WTC11 (cell line): Measurements from ENCODE around the gene NGF.

Source experiments
- ARID4B ChIP-seq: sonication (generic); formaldehyde crosslinking; IDR thresholded peaks from 2 replicates; pipeline ENCODE4 v1.8.0; 2023; ENCODE audit warnings: missing genetic modification reagents, mild to moderate bottlenecking, borderline replicate concordance
- CTCF ChIP-seq: fragments of 200-600 bp; IDR thresholded peaks from 2 replicates; pipeline ENCODE4 v1.8.0; 2022; ENCODE audit warnings: antibody characterized with exemption
- E2F4 ChIP-seq: sonication (generic); formaldehyde crosslinking; IDR thresholded peaks from 2 replicates; pipeline ENCODE4 v1.8.1; 2022; ENCODE audit warnings: low read depth, mild to moderate bottlenecking, moderate library complexity, missing genetic modification reagents, borderline replicate concordance
- ETV6 ChIP-seq: sonication (generic); formaldehyde crosslinking; IDR thresholded peaks from 2 replicates; pipeline ENCODE4 v1.8.1; 2022; ENCODE audit warnings: mild to moderate bottlenecking, missing genetic modification reagents
- FOXK1 ChIP-seq: sonication (generic); formaldehyde crosslinking; IDR thresholded peaks from 2 replicates; pipeline ENCODE4 v1.8.0; 2022; ENCODE audit warnings: mild to moderate bottlenecking, moderate library complexity, missing genetic modification reagents
- MAX ChIP-seq: sonication (generic); formaldehyde crosslinking; IDR thresholded peaks from 2 replicates; pipeline ENCODE4 v1.8.0; 2022; ENCODE audit warnings: mild to moderate bottlenecking, missing genetic modification reagents
- MYBL2 ChIP-seq: sonication (generic); formaldehyde crosslinking; IDR thresholded peaks from 2 replicates; pipeline ENCODE4 v1.8.1; 2023; ENCODE audit warnings: mild to moderate bottlenecking, moderate library complexity, missing genetic modification reagents
- NFATC4 ChIP-seq: fragments of 250-450 bp; sonication (Bioruptor Pico); IDR thresholded peaks from 2 replicates; pipeline ENCODE4 v1.9.0; 2021; ENCODE audit warnings: mild to moderate bottlenecking
- RELA ChIP-seq: sonication (generic); formaldehyde crosslinking; IDR thresholded peaks from 2 replicates; pipeline ENCODE4 v1.8.1; 2022; ENCODE audit warnings: missing genetic modification reagents, mild to moderate bottlenecking, borderline replicate concordance
- TEAD4 ChIP-seq: sonication (generic); formaldehyde crosslinking; IDR thresholded peaks from 2 replicates; pipeline ENCODE4 v1.8.0; 2022; ENCODE audit warnings: mild to moderate bottlenecking, missing genetic modification reagents
- USF1 ChIP-seq: sonication (generic); formaldehyde crosslinking; IDR thresholded peaks from 2 replicates; pipeline ENCODE4 v1.8.0; 2022; ENCODE audit warnings: mild to moderate bottlenecking, missing genetic modification reagents
- USF2 ChIP-seq: sonication (generic); formaldehyde crosslinking; IDR thresholded peaks from 2 replicates; pipeline ENCODE4 v1.8.1; 2023; ENCODE audit warnings: mild to moderate bottlenecking, missing genetic modification reagents, moderate library complexity
- TF ChIP-seq, protein P1 (sequence below): fragments of 250-450 bp; sonication (Bioruptor Pico); IDR thresholded peaks from 2 replicates; pipeline ENCODE4 v1.9.0; 2021; ENCODE audit warnings: moderate library complexity, mild to moderate bottlenecking, inconsistent platforms, borderline replicate concordance

- no peak for TF ChIP-seq RELA (CRISPR knock-in tag)
- no peak for TF ChIP-seq USF2 (CRISPR knock-in tag)
- TF ChIP-seq, protein P1, sequence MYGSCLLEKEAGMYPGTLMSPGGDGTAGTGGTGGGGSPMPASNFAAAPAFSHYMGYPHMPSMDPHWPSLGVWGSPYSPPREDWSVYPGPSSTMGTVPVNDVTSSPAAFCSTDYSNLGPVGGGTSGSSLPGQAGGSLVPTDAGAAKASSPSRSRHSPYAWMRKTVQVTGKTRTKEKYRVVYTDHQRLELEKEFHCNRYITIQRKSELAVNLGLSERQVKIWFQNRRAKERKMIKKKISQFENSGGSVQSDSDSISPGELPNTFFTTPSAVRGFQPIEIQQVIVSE (CRISPR knock-in tag), result no peak
- no peak for TF ChIP-seq CTCF
- no peak for TF ChIP-seq MAX (CRISPR knock-in tag)
- TF ChIP-seq NFATC4 (CRISPR knock-in tag), result no peak
- TF ChIP-seq ETV6 (CRISPR knock-in tag), result no peak
- TF ChIP-seq TEAD4 (CRISPR knock-in tag), result no peak
- TF ChIP-seq USF1, result no peak
- no peak for TF ChIP-seq MYBL2 (CRISPR knock-in tag)
- TF ChIP-seq FOXK1 (CRISPR knock-in tag), result no peak
- TF ChIP-seq E2F4 (CRISPR knock-in tag), result no peak
- TF ChIP-seq ARID4B (CRISPR knock-in tag), result no peak
Observed at GRCh38 chr1:115312742-115313141, 25.3 kb downstream of the NGF start.
